ENCODE measurements around the gene SPINK9.

DNA sequence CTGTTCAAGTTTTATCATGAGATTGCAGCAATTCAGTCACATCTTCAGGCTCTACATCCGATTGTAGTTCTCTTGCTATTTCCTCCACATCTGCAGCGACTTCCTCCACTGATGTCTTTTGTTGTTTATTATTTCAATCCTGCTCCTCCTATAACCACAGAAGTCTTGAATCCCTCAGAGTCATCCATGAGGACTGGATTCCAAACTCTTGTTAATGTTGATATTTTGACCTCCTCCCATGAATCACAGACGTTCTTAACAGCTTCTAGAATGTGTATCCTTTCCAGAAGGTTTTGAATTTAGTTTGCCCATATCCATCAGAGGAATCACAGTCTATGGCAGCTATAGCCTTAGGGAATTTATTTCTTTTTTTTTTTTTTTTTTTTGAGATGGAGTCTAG is 52.0 kb downstream of the SPINK9 start:
- no peak for TF ChIP-seq EZH2 (IDR thresholded peaks at IDR 0.05)
- TF ChIP-seq, protein P1, sequence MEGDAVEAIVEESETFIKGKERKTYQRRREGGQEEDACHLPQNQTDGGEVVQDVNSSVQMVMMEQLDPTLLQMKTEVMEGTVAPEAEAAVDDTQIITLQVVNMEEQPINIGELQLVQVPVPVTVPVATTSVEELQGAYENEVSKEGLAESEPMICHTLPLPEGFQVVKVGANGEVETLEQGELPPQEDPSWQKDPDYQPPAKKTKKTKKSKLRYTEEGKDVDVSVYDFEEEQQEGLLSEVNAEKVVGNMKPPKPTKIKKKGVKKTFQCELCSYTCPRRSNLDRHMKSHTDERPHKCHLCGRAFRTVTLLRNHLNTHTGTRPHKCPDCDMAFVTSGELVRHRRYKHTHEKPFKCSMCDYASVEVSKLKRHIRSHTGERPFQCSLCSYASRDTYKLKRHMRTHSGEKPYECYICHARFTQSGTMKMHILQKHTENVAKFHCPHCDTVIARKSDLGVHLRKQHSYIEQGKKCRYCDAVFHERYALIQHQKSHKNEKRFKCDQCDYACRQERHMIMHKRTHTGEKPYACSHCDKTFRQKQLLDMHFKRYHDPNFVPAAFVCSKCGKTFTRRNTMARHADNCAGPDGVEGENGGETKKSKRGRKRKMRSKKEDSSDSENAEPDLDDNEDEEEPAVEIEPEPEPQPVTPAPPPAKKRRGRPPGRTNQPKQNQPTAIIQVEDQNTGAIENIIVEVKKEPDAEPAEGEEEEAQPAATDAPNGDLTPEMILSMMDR (IDR thresholded peaks at IDR 0.05) = no peak

All from neural progenitor cell (in vitro differentiated cells).